Osteocyte (in vitro differentiated cells): ENCODE results near the gene KIF1B. TPM values are rescaled to one million over a fixed set of nuclear protein-coding genes. Genes with fewer than 3 reads are reported as not detected.
"Not testable (repeated sequence)": the region's sequence is repeated elsewhere in the genome, so short reads cannot be mapped to it uniquely, and the experiment has no call there.

Experiments used
- DNase-seq: peaks from one replicate; pipeline ENCODE4 v3.0.0; 2021; ENCODE audit warnings: mixed read lengths; ENCODE audit not compliant: unreplicated experiment; ENCODE audit errors: extremely low spot score
- H3K27ac Mint-ChIP-seq: one replicate; pipeline ENCODE4 v1.8.0; 2021; ENCODE audit warnings: mild to moderate bottlenecking, mixed read lengths; ENCODE audit not compliant: unreplicated experiment
- H3K27me3 Mint-ChIP-seq: one replicate; pipeline ENCODE4 v1.8.0; 2021; ENCODE audit warnings: mixed read lengths; ENCODE audit not compliant: unreplicated experiment
- H3K36me3 Mint-ChIP-seq: one replicate; pipeline ENCODE4 v1.8.0; 2021; ENCODE audit warnings: mixed read lengths; ENCODE audit not compliant: unreplicated experiment
- H3K4me1 Mint-ChIP-seq: one replicate; pipeline ENCODE4 v1.8.0; 2021; ENCODE audit warnings: mixed read lengths; ENCODE audit not compliant: unreplicated experiment
- H3K4me3 Mint-ChIP-seq: one replicate; pipeline ENCODE4 v1.8.0; 2021; ENCODE audit warnings: mild to moderate bottlenecking, moderate library complexity, mixed read lengths; ENCODE audit not compliant: unreplicated experiment
- H3K9me3 Mint-ChIP-seq: one replicate; pipeline ENCODE4 v1.8.0; 2021; ENCODE audit warnings: mixed read lengths; ENCODE audit not compliant: unreplicated experiment
- CTCF ChIP-seq: fragments of 200-600 bp; sonication (generic); IDR thresholded peaks from 2 replicates; pipeline ENCODE4 v1.5.0; 2021; ENCODE audit warnings: antibody characterized with exemption, mild to moderate bottlenecking, moderate library complexity
- total RNA-seq: library from RNA; stranded (reverse); gene quantifications from 2 replicates; pipeline ENCODE4 v1.2.1, GENCODE V29; 2021

The KIF1B gene
- total RNA-seq, 1 donor from 2014 or later, result 48.9 TPM

- DNase-seq, result no peak
- TF ChIP-seq CTCF, result no peak
- no peaks in the 10 kb centered on the region for H3K36me3 Mint-ChIP-seq
- no peaks in the 10 kb centered on the region for H3K4me1 Mint-ChIP-seq
- peaks cover 2% of the 10 kb centered on the region for H3K27me3 Mint-ChIP-seq
- H3K9me3 Mint-ChIP-seq, result no peaks in the 10 kb centered on the region
- H3K4me3 Mint-ChIP-seq, result no peak overlapping the region
- H3K27ac Mint-ChIP-seq, result no peak overlapping the region
Observed at GRCh38 chr1:10193288-10193687, 17.1 kb upstream of the KIF1B start.

DNA sequence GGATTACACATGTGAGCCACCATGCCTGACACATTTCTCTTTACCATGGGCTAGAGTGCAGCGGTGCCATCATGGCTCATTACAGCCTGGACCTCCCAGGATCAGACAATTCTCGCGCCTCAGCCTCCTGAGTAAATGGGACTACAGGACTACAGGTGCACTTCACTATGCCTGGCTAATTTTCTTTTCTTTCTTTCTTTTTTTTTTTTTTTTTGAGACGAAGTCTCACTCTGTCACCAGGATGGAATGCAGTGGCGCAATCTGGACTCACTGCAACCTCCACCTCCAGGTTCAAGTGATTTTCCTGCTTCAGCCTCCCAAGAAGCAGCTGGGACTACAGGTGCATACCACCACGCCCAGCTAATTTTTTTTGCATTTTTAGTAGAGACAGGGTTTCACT, 14.8 kb upstream of the KIF1B start:
- Mint-ChIP-seq H3K4me1 (no peaks in the 10 kb centered on the region), H3K27me3 (peaks cover 2% of the 10 kb centered on the region), H3K36me3 (no peaks in the 10 kb centered on the region), H3K27ac (no peak overlapping the region), H3K9me3 (no peaks in the 10 kb centered on the region), H3K4me3 (no peak overlapping the region)
- no peak for DNase-seq
- no peak for TF ChIP-seq CTCF

- H3K4me3 Mint-ChIP-seq, result no peak overlapping the region
- H3K27ac Mint-ChIP-seq, result no peak overlapping the region
- no peaks in the 10 kb centered on the region for H3K36me3 Mint-ChIP-seq
- TF ChIP-seq CTCF, result no peak
- H3K4me1 Mint-ChIP-seq, result no peaks in the 10 kb centered on the region
- DNase-seq, result no peak
- peaks cover 2% of the 10 kb centered on the region for H3K27me3 Mint-ChIP-seq
- no peaks in the 10 kb centered on the region for H3K9me3 Mint-ChIP-seq
Observed at GRCh38 chr1:10196976-10197375, 13.4 kb upstream of the KIF1B start.

DNA sequence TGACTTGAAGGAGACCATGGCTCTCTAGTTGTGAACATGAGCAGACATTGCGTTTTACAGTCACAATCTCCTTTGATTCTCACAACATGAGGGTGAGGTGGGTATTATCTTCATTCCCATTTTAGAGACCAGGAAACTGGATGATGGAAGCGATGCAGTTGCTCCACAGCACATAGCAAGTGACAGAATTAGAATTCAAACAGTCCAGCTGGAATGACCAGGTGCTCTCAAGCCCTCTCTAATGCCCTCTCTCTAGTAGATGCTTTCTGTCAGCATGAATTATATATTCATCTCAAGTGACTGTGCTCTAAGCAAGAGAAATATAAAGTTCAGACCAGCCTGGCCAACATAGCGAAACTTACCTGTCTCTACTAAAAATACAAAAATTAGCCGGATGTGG, 9.8 kb upstream of the KIF1B start:
- Mint-ChIP-seq H3K36me3 (no peaks in the 10 kb centered on the region), H3K27ac (no peak overlapping the region), H3K4me1 (no peaks in the 10 kb centered on the region), H3K27me3 (no peaks in the 10 kb centered on the region), H3K9me3 (no peaks in the 10 kb centered on the region), H3K4me3 (no peak overlapping the region)
- no peak for DNase-seq
- no peak for TF ChIP-seq CTCF

GRCh38 chr1:10204003-10204642, 6.2 kb upstream of the KIF1B start:
- no peak for TF ChIP-seq CTCF
- H3K36me3 Mint-ChIP-seq, result no peaks in the 10 kb centered on the region
- no peaks in the 10 kb centered on the region for H3K27me3 Mint-ChIP-seq
- H3K4me1 Mint-ChIP-seq, result peaks cover under 1% of the 10 kb centered on the region
- H3K9me3 Mint-ChIP-seq, result no peaks in the 10 kb centered on the region
- no peak overlapping the region for H3K4me3 Mint-ChIP-seq
- DNase-seq, result no peak
- H3K27ac Mint-ChIP-seq, result no peak overlapping the region

GRCh38 chr1:10205206-10205605, 5.2 kb upstream of the KIF1B start:
- not testable (repeated sequence) for H3K27me3 Mint-ChIP-seq, H3K27ac Mint-ChIP-seq

More at GRCh38 chr1:10205206-10205605, 5.2 kb upstream of the KIF1B start:
- not testable (repeated sequence) for H3K4me3 Mint-ChIP-seq, H3K36me3 Mint-ChIP-seq, H3K4me1 Mint-ChIP-seq, DNase-seq, H3K9me3 Mint-ChIP-seq
